Kidney capillary endothelial cell (primary cell): ENCODE measurements around the gene CAPN9.
"Not testable (repeated sequence)": the region's sequence is repeated elsewhere in the genome, so short reads cannot be mapped to it uniquely, and the experiment has no call there.

Experiments
- DNase-seq: peaks from one replicate; pipeline ENCODE4 v3.0.0-alpha.2; 2018; ENCODE audit warnings: low spot score

Gene CAPN9

GRCh38 chr1:230711245-230711644 lies 35.9 kb upstream of the CAPN9 start:
- no peak for DNase-seq

- no peak for DNase-seq
Measured at GRCh38 chr1:230712470-230712942, 34.7 kb upstream of the CAPN9 start.

- no peak for DNase-seq
Measured at GRCh38 chr1:230713138-230713537, 34.0 kb upstream of the CAPN9 start.

- DNase-seq = no peak
Measured at GRCh38 chr1:230713547-230713914, 33.7 kb upstream of the CAPN9 start.

- no peak for DNase-seq
Measured at GRCh38 chr1:230713915-230714764, 33.0 kb upstream of the CAPN9 start, which contains the start of gene AGT. TSS of gene AGT (minus strand) at chr1:230714122. CDS start at chr1:230710823, 3,299 bp downstream.

- no peak for DNase-seq
Measured at GRCh38 chr1:230715510-230715909, 31.7 kb upstream of the CAPN9 start.

GRCh38 chr1:230716453-230716852 lies 30.7 kb upstream of the CAPN9 start:
- DNase-seq = not testable (repeated sequence)

- no peak for DNase-seq
Measured at GRCh38 chr1:230717251-230717650, 29.9 kb upstream of the CAPN9 start.

GRCh38 chr1:230721849-230722522 lies 25.2 kb upstream of the CAPN9 start:
- not testable (repeated sequence) for DNase-seq

- DNase-seq = no peak
Measured at GRCh38 chr1:230725256-230726012, 21.8 kb upstream of the CAPN9 start.

- no peak for DNase-seq
Measured at GRCh38 chr1:230728710-230729392, 18.3 kb upstream of the CAPN9 start.

GRCh38 chr1:230730977-230731376 lies 16.2 kb upstream of the CAPN9 start:
- no peak for DNase-seq

GRCh38 chr1:230735447-230735846 lies 11.7 kb upstream of the CAPN9 start:
- DNase-seq = no peak

GRCh38 chr1:230737622-230738262 lies 9.4 kb upstream of the CAPN9 start:
- no peak for DNase-seq

GRCh38 chr1:230739564-230740290 lies 7.5 kb upstream of the CAPN9 start:
- no peak for DNase-seq

- no peak for DNase-seq
Measured at GRCh38 chr1:230743899-230744298, 3.3 kb upstream of the CAPN9 start.

- DNase-seq = no peak
Measured at GRCh38 chr1:230744382-230744781, 2.8 kb upstream of the CAPN9 start.

GRCh38 chr1:230745071-230745470 lies 2.1 kb upstream of the CAPN9 start:
- DNase-seq = no peak

- DNase-seq = no peak
Measured at GRCh38 chr1:230746617-230747016, 571 bp upstream of the CAPN9 start.

- DNase-seq = no peak
Measured at GRCh38 chr1:230747890-230748800, 957 bp downstream of the CAPN9 start.
